ENCODE measurements around the gene CHRNG. TPM values are rescaled to one million over a fixed set of nuclear protein-coding genes. Genes with fewer than 3 reads are reported as not detected.

Gene CHRNG
- polyA plus RNA-seq, 1 donor from 2014 or later: not detected

- no peaks in the 10 kb centered on the region for H3K9me2 ChIP-seq (ENCODE audit: insufficient read depth, low read length)
- H3K4me3 ChIP-seq (ENCODE audit: low read length): no peak overlapping the region
- no peaks in the 10 kb centered on the region for H3K79me2 ChIP-seq (replicated peaks; ENCODE audit: insufficient read depth, low read length)
- H4K20me1 ChIP-seq (ENCODE audit: insufficient read depth): no peaks in the 10 kb centered on the region
- H3K9me3 ChIP-seq (ENCODE audit: low read length): no peaks in the 10 kb centered on the region
- H3K4me2 ChIP-seq (ENCODE audit: low read length): no peak overlapping the region
- H3K9ac ChIP-seq (ENCODE audit: low read length): no peak overlapping the region
- H3F3A ChIP-seq (ENCODE audit: insufficient read depth, low read length, poor library complexity, severe bottlenecking): no peaks in the 10 kb centered on the region
- no peak overlapping the region for H2AFZ ChIP-seq (ENCODE audit: low read depth, low read length)
- peaks cover 17% of the 10 kb centered on the region for H3K27me3 ChIP-seq (ENCODE audit: insufficient read depth, low read depth, low read length)
- no peaks in the 10 kb centered on the region for H3K36me3 ChIP-seq (ENCODE audit: insufficient read depth, low read length)
- no peak overlapping the region for H3K27ac ChIP-seq (ENCODE audit: low read length)
- no peak for TF ChIP-seq MXI1 (conservative IDR thresholded peaks at IDR 0.05; ENCODE audit: poor library complexity, severe bottlenecking)
- TF ChIP-seq EZH2 (IDR thresholded peaks at IDR 0.05; ENCODE audit: borderline replicate concordance, insufficient read depth, low read length, poor library complexity, severe bottlenecking): no peak
These were observed 20.6 kb upstream of the CHRNG start for GRCh38 chr2:232518844-232519243.

- Histone ChIP-seq H3K4me3 (ENCODE audit: low read length) (no peak within 1 kb of the TSS), H3K36me3 (ENCODE audit: insufficient read depth, low read length) (no peaks in the 10 kb centered on the region), H4K20me1 (ENCODE audit: insufficient read depth) (no peaks in the 10 kb centered on the region), H3F3A (ENCODE audit: insufficient read depth, low read length, poor library complexity, severe bottlenecking) (no peaks in the 10 kb centered on the region), H2AFZ (ENCODE audit: low read depth, low read length) (no peak within 1 kb of the TSS), H3K9me3 (ENCODE audit: low read length) (no peaks in the 10 kb centered on the region), H3K27me3 (ENCODE audit: insufficient read depth, low read depth, low read length) (peaks cover 27% of the 10 kb centered on the region), H3K4me2 (ENCODE audit: low read length) (no peak within 1 kb of the TSS), H3K27ac (ENCODE audit: low read length) (no peak within 1 kb of the TSS), H3K9ac (ENCODE audit: low read length) (no peak within 1 kb of the TSS), H3K9me2 (ENCODE audit: insufficient read depth, low read length) (no peaks in the 10 kb centered on the region), H3K79me2 (replicated peaks; ENCODE audit: insufficient read depth, low read length) (no peaks in the 10 kb centered on the region)
- TF ChIP-seq EP300 (conservative IDR thresholded peaks at IDR 0.05; ENCODE audit: poor library complexity, severe bottlenecking): no peak
- no peak for TF ChIP-seq MXI1 (conservative IDR thresholded peaks at IDR 0.05; ENCODE audit: poor library complexity, severe bottlenecking)
- TF ChIP-seq POLR2AphosphoS5 (IDR thresholded peaks at IDR 0.05): no peak
- TF ChIP-seq SMC3 (conservative IDR thresholded peaks at IDR 0.05; ENCODE audit: poor library complexity): no peak
- TF ChIP-seq EZH2 (IDR thresholded peaks at IDR 0.05; ENCODE audit: borderline replicate concordance, insufficient read depth, low read length, poor library complexity, severe bottlenecking): no peak
- TF ChIP-seq TAF1 (IDR thresholded peaks at IDR 0.05; ENCODE audit: low read depth): no peak
- no peak for TF ChIP-seq CTCF (IDR thresholded peaks at IDR 0.05; ENCODE audit: poor library complexity, severe bottlenecking)
- no peak for TF ChIP-seq REST (IDR thresholded peaks at IDR 0.05; ENCODE audit: borderline replicate concordance)
- no peak for TF ChIP-seq RAD21 (conservative IDR thresholded peaks at IDR 0.05)
These were observed 19.7 kb upstream of the CHRNG start, which contains the start of gene PRSS56 for GRCh38 chr2:232519581-232520438. Gene PRSS56 (plus strand): TSS chr2:232520388. CDS start chr2:232520599, 211 bp downstream.

Data from neural cell (in vitro differentiated cells).